Hematopoietic multipotent progenitor cell treated with erythropoietin and hydrocortisone succinate and interleukin-3 and kit ligand, for 6 days (in vitro differentiated cells): ENCODE results near the gene TMEM41A.
"Not testable (repeated sequence)": the region's sequence is repeated elsewhere in the genome, so short reads cannot be mapped to it uniquely, and the experiment has no call there.

Experiments used
- DNase-seq: peaks from one replicate; pipeline ENCODE4 v3.0.0-alpha.2; 2015

TMEM41A gene

GRCh38 chr3:185486394-185486793 is 12.4 kb downstream of the TMEM41A start:
- DNase-seq: no peak

GRCh38 chr3:185484296-185484695 is 14.5 kb downstream of the TMEM41A start:
- DNase-seq: no peak

- DNase-seq: no peak
Observed at GRCh38 chr3:185479373-185479945, 19.4 kb downstream of the TMEM41A start.

DNA sequence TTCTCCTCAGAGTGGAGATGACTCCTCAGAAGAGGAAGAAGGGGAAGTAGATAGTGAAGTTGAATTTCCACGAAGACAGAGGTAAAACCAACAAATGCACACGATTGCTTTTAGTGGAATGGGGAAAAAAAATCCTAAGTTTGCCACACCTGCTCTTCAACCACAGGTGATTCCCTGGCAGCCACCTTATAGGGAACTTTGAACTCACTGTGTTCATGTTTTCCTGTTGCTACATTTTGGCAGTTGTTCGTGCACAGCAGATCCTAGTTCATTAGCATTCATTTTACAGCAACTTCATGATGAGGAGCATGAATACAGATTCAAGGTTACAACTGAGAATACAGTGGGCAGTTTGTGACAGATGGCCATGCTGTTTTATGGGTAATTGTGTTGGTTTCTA is 21.5 kb downstream of the TMEM41A start:
- DNase-seq: no peak

DNA sequence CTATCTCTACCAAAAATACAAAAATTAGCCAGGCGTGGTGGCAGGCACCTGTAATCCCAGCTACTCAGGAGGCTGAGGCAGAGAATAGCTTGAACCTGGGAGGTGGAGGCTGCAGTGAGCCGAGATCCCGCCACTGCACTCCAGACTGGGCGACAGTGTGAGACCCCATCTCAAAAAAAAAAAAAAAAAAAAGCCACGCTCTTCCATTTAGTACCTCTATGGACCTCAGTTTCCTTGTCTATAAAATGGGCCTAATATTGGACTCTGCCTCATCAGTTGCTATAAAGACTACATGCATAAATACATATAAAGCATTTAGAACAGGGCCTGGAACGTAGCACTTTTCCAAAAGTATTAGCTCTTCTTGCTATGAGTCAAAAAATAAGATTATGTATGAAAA is 23.9 kb downstream of the TMEM41A start:
- DNase-seq: not testable (repeated sequence)

DNA sequence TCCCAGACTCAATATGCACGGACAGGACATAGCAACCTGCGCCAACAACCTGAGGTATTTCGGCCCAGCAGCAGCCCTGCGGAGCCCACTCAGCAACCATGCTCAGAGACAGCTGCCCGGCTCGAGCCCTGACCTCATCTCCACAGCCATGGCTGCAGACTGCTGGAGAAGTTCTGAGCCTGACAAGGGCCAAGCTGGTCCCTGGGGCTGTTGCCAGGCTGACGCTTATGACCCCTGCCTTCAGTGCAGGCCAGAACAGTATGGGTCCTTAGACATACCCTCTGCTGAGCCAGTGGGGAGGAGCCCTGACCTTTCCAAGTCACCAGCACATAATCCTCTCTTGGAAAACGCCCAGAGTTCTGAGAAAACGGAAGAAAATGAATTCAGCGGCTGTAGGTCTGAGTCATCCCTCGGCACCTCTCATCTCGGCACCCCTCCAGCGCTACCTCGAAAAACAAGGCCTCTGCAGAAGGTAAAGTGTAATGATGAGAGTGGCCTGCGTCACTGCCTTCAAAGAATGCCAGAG is 25.5 kb downstream of the TMEM41A start:
- DNase-seq: no peak

- no peak for DNase-seq
Observed at GRCh38 chr3:185470323-185470722, 28.5 kb downstream of the TMEM41A start.

- DNase-seq: no peak
Observed at GRCh38 chr3:185469542-185469941, 29.3 kb downstream of the TMEM41A start.

DNA sequence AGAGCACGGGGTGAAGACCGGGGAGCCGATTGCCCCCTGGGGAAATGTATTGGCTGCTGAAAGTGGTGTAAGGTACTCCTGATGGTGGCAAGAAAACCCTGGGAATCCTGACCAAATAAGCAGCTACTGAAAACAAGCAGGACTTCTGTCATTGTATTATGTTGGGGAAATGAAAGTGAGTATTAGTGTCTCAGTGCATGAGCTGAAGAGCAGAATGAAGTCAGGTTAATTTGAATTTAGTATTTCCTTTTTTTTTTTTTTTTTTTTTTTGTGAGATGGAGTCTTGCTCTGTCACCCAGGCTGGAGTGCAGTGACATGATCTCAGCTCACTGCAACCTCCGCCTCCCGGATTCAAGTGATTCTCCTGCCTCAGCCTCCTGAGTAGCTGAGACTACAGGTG is 32.7 kb downstream of the TMEM41A start:
- not testable (repeated sequence) for DNase-seq

DNA sequence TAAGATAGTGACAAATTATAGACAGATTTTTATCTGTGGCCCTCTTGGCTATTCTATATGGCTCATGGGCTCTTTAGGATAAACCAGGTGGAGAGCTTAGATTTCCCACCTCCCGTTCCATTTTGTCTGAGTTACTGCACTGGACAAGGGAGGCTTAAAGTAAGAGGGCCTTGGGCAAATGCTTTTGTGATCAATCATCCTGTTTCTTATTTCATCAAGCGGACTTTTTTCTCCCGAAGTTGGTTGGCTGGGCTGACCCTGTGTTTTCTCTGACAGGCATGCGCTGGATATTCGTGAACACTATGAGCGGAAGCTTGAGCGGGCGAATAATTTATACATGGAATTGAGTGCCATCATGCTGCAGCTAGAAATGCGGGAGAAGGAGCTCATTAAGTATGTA is 33.4 kb downstream of the TMEM41A start:
- DNase-seq: no peak

DNA sequence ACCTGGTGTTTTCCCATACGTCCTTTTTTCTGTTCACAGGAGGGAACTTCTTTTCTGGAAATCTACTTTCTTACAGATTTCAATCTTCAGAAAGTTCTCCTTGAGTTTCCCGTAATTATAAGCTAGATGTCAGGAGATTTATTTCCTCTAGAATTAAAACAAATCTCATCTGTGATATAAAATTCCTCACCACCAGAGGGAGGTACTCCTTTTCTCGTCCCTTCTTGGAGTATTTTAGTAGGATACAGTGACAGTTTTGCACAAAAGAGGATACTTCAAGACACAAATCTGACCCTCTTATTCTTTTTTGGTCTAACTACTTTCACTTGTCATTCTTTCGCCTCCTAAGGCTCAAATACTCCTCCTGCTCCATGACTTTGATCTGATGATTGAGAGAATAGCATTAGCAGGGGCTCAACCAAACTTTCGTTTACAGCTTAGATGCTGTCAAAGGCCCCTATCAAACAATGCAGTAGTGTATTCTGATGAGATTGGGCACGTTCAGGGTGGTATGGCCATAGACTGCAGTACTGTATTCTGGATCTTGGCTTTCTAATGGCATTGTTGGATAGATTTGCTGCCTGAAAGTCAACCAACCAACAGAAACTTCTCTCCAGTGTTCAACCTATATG is 38.0 kb downstream of the TMEM41A start:
- DNase-seq: peak; percentile 62

- no peak for DNase-seq
Observed at GRCh38 chr3:185460309-185460708, 38.5 kb downstream of the TMEM41A start.

DNA sequence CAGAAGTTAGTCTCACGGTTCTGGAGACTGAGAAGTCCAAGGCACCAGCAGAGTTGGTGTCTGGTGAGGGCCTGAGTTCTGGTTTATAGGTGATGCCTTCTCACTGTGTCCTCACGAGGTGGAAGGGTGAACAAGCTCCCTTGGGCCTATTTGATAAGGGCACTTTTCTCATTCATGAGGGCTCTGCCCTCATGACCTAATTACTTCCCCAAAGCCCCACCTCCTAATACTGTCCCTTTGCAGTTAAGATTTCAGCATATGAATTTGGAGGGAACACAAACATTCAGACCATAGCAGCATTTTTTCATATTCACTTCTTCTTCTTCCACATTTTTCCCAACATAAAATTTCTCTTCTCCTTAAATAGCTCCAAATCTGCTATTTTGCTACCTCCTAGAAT is 41.5 kb downstream of the TMEM41A start:
- no peak for DNase-seq

- not testable (repeated sequence) for DNase-seq
Observed at GRCh38 chr3:185451432-185451831, 47.4 kb downstream of the TMEM41A start.

- DNase-seq: no peak
Observed at GRCh38 chr3:185448107-185448506, 50.7 kb downstream of the TMEM41A start.

DNA sequence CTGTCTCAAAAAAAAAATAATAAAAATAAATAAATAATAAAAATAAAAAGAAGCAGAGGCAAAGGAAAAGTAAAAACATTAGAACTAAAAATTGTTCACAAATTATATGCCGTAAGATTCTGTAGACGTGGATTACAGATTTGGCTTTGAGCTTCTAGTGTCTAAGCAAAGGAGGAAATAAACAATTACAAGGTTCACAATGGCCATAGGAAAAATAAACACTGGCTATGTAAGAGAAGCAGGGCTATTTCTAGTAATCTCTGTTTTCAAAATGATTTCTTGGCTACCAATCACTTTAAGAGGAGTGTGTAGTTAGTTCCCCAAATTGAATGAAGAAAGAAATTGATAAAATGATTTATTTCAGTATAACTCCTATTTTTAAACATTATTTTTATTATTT is 54.5 kb downstream of the TMEM41A start:
- no peak for DNase-seq

DNA sequence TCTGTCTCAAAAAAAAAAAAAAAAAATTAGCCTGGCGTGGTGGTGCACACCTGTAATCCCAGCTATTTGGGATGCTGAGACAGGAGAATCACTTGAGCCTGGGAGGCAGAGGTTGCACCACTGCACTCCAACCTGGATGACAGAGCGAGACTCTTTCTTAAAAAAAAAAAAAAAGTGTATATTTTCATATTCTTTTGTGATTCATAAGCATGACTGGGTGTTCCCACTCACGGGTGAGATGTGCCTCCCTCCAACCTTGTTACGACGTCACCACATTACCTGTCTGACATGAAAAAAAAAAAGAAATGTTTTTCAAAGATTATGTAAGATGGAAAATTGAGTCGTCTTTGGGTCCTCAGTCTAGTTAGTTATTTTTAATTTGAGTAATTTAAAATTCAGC is 56.8 kb downstream of the TMEM41A start:
- DNase-seq: no peak

- DNase-seq: no peak
Observed at GRCh38 chr3:185439745-185440466, 58.9 kb downstream of the TMEM41A start.
